NCI-H2107 treated with DMSO at 0.1 percent for 48 hours (cell line): ENCODE data around the gene CD79A.

Source experiments
- DNase-seq: peaks from one replicate; lab custom pipeline; 2025; ENCODE audit not compliant: unreplicated experiment; lab: John Stamatoyannopoulos, UW

CD79A gene

GRCh38 chr19:41883463-41883820 is 6.4 kb downstream of the CD79A start:
- no peak for DNase-seq

DNA sequence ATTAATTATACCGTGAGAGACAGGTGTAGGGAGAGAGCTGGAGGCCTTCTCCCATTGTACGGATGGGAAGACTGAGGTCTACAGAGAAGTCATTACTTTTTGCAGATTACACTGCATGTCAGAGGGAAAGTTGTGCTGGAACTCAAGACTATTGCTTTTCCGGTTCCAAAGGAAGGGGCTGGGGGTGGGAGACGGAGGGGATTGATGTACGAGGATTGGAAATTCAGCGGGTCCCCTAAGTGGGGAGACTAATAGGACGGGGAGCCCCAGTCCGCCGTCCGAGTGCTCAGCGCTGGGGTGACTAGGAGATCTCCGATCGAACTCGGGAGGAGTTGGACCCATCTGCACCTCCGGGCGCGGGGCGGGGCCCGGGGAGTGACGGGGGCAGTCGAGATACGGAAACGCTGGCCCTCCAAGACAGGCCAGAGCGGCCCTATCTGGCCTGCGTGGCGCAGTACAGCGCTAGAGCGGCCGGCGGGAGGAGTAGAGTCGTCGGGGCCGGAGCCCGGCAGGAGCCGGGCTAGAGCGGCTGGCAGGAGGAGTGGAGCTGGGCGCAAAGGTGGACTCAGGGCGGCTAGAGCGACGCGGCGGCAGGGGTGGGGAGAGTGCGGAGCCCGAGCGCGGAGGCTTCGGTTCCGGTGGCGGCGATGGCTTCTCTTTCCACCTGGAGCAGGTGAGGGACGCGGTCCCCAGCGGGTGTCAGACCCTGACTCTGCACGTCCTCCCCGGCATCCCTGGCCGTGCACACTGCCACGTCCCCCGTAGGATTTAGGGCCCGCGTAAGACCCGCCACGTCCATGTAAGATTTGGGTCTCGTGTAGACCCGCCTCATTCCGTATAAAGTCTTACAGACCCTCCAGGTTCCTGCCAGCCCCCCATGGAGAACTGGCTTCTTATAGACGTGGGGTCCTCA is 7.0 kb downstream of the CD79A start:
- peak; percentile 93 for DNase-seq

- DNase-seq: no peak
Observed at GRCh38 chr19:41886761-41887710, 10.0 kb downstream of the CD79A start.

DNA sequence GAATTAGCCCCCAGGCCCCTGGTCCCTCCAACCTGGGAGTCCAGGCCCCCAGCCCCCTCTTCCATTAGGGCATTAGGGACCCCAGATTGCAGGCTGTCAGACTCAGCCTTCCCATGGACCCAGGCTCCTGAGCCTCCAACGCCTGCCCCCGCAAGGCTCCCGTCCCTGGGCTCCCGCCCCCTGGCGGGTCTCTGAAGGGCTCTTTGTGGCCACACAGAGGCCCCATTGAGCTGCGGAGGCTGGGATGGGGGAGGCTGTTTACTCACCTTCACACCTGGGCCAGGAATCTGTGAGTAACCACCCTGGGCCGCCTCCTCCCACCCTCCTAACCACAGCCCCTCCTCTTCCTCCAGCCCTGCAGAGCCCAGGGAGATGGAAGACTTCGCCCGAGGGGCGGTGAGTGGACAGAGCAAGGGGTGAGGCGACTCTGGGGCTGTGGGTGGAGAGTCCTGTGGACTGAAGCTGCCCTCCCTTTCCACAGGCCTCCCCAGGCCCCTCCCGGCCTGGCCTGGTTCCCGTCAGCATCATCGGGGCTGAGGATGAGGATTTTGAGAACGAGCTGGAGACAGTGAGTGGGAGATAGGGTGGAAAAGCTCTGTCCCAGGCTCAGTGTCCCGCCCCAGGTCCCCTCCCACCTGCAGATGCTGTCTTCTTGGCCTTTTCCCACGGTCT is 10.8 kb downstream of the CD79A start:
- peak; percentile 70 for DNase-seq

DNA sequence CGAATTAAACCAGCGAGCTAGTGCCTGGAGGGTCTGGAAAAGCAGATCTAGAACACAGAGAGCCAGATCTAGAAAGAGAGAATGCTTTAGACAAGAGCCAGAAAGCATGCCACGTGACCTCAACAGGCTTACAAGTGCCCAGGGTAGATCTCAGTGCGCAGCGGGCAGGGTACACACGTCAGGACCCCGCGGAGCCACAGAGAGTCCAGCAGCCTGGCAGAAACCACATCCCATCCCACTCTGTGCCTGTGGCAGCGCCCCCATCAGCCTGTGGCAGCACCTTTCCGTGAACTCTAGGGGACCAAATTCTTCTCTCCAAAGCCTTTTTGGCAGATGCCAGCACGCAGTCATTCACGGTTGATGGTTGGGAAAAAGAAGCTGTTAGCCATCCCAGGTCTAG is 11.8 kb downstream of the CD79A start:
- DNase-seq: no peak

GRCh38 chr19:41889896-41890295 is 12.8 kb downstream of the CD79A start:
- no peak for DNase-seq

DNA sequence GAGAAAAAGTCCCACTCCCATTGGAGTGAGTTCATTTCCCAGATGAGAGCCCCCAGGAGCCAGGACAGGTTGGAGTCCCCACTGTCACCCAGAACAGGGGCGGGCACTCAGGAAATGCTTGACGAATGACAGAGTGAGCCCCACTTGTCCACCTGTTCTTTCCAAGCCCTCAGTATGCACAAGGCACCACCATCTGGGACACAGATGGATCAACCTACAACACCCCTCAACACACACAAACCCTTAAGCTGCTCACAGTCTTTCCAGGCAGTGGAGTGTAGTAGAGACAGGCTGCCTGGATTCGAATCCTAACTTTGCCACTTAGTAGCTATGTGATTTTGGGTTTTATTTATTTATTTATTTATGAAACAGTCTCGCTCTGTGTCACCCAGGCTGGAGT is 13.9 kb downstream of the CD79A start:
- no peak for DNase-seq

- DNase-seq: no peak
Observed at GRCh38 chr19:41892173-41892902, 15.3 kb downstream of the CD79A start.

- no peak for DNase-seq
Observed at GRCh38 chr19:41893899-41894298, 16.8 kb downstream of the CD79A start.

DNA sequence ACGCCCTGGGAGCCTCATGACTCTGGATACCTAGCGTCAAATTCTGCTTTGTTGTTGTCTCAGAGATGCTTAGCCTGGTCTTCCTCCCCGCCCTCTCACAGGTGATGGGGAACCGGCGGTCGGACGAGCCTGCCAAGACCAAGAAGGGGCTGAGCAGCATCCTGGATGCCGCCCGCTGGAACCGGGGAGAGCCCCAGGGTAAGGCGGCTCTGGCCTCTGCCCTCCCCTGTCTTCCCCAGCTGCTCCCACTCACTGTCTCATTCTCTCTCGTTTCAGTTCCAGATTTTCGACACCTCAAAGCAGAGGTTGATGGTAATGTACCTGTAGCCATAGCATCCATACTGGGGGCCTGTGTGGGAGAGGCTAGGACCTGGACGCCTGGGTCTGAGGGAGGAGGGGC is 17.3 kb downstream of the CD79A start:
- DNase-seq: no peak

- DNase-seq: no peak
Observed at GRCh38 chr19:41895745-41896580, 18.9 kb downstream of the CD79A start.

- no peak for DNase-seq
Observed at GRCh38 chr19:41896581-41896942, 19.5 kb downstream of the CD79A start.

GRCh38 chr19:41897181-41897580 is 20.1 kb downstream of the CD79A start:
- DNase-seq: no peak

GRCh38 chr19:41897820-41898219 is 20.7 kb downstream of the CD79A start:
- no peak for DNase-seq

DNA sequence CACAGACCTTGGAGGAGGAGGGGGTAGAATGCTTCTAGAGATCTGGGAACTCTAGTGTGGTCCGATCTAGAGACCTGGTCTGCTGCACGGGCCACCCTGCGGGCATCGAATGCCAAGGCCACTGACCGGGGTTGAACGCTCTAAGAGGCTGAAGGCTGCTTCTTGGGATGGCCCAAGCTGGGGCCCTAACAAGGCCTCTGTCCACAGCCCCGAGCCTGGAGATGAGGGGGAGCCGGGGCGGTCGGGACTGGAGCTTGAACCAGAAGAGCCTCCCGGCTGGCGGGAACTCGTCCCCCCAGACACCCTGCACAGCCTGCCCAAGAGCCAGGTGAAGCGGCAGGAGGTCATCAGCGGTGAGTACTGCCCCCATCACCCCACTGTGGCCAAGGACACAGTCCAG is 21.2 kb downstream of the CD79A start:
- no peak for DNase-seq

DNA sequence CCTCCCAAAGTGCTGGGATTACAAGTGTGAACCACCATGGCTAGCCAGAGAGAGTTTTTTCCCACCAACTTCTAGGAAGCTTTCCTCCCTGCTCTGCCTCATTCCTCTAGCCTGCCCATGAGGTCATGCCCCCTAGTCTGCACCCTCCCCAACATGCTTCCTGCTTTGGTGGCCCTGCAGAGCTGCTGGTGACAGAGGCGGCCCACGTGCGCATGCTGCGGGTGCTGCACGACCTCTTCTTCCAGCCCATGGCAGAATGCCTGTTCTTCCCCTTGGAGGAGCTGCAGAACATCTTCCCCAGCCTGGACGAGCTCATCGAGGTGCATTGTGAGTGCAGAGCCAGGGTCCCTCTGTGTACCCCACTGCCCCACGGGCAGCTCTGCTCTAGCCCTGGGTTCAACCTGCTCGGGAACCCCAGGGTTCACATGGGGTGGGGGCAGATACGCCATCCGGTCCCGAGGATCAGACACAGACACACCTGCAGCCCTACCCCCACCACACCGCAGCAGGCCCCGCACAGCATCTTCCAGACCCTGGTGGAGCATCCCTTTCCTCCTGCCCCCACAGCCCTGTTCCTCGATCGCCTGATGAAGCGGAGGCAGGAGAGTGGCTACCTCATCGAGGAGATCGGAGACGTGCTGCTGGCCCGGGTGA is 24.8 kb downstream of the CD79A start:
- DNase-seq: no peak

- no peak for DNase-seq
Observed at GRCh38 chr19:41902594-41902993, 25.5 kb downstream of the CD79A start.

DNA sequence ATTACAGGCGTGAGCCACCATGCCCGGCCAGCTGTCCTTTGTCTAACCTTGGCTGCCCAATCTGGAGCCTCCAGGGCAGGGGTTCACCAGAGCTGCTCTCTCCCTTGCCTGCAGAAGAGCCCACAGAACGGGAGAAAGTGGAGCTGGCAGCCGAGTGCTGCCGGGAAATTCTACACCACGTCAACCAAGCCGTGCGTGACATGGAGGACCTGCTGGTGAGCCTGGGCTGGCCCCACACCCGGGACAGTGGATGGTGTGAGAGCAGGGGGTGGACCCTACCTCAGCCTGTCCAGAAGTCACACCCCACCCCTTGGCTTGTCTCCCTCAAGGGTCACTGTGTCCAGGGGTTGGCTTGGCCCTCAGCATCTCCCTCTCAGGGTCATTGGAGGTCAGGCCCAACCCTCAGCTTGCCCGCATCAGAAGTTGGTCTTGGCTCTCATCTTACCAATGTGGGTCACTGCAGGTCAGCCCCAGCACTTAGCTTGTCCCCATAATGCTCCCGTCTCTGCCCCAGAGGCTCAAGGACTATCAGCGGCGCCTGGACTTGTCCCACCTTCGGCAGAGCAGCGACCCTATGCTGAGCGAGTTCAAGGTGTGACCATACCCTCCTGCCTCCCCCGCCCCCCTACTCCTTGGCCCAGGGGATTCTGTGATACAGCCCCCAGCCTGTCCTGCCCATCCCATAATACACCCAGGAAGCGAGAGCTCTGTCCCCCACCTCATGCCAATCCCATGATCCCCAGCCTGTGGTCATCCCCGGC is 26.3 kb downstream of the CD79A start:
- no peak for DNase-seq
